H1 (cell line): ENCODE measurements around the gene CRTAC1. TPM values are rescaled to one million over a fixed set of nuclear protein-coding genes. Genes with fewer than 3 reads are reported as not detected.

Experiments
- CTCF ChIA-PET: fragments of 300-600 bp; sonication (Branson Sonifier 250); formaldehyde crosslinking; loops from one replicate; lab custom pipeline; 2021; ENCODE audit not compliant: partially characterized antibody; lab: Charles Lee
- POLR2A ChIA-PET: fragments of 300-600 bp; sonication (Branson Sonifier 250); formaldehyde crosslinking; loops from one replicate; lab custom pipeline; 2021; ENCODE audit warnings: inconsistent platforms; ENCODE audit not compliant: partially characterized antibody; lab: Charles Lee
- DNase-seq, 2 experiments: peaks; one replicate each; pipeline versions ENCODE4 v3.0.0 to v3.0.0-alpha.2; 2010 to 2022; ENCODE audit warnings: low spot score in 2 of 2, low read depth in 1 of 2, mixed read lengths in 1 of 2
- FAIRE-seq: peaks from 2 replicates; lab custom pipeline; 2011; peaks lifted over from hg19 to GRCh38; lab: Jason Lieb, UNC
- H2AFZ ChIP-seq: 2 replicates; pipeline ENCODE4 v1.8.1; 2012; ENCODE audit warnings: low read length, inconsistent platforms
- H2AK5ac ChIP-seq: 2 replicates; pipeline ENCODE4 v1.6.1; 2013; ENCODE audit warnings: low read depth, low read length
- H2BK120ac ChIP-seq: replicated peaks from 2 replicates; pipeline ENCODE3; 2013; ENCODE audit warnings: low read depth, low read length, inconsistent platforms
- H2BK12ac ChIP-seq: 2 replicates; pipeline ENCODE4 v1.6.1; 2013; ENCODE audit warnings: low read depth, low read length
- H2BK15ac ChIP-seq: 2 replicates; pipeline ENCODE4 v1.6.1; 2013; ENCODE audit warnings: low read length
- H2BK20ac ChIP-seq: 2 replicates; pipeline ENCODE4 v1.6.1; 2013; ENCODE audit warnings: low read length
- H2BK5ac ChIP-seq: 2 replicates; pipeline ENCODE4 v1.6.1; 2013; ENCODE audit warnings: low read depth, low read length
- H3K14ac ChIP-seq: 2 replicates; pipeline ENCODE4 v1.6.1; 2013; ENCODE audit warnings: inconsistent platforms; ENCODE audit not compliant: insufficient read length
- H3K18ac ChIP-seq: 2 replicates; pipeline ENCODE4 v1.6.1; 2013; ENCODE audit warnings: low read length; ENCODE audit errors: extremely low read depth
- H3K23ac ChIP-seq: 2 replicates; pipeline ENCODE4 v1.6.1; 2013; ENCODE audit warnings: inconsistent platforms; ENCODE audit not compliant: insufficient read length
- H3K23me2 ChIP-seq: 2 replicates; pipeline ENCODE4 v1.6.1; 2013; ENCODE audit warnings: low read depth, low read length
- H3K27ac ChIP-seq: 2 replicates; pipeline ENCODE4 v1.6.1; 2011; ENCODE audit warnings: low read depth, low read length, inconsistent platforms
- H3K27me3 ChIP-seq, 4 experiments: replicated peaks in 1 of 4; 1 replicate in 1 of 4; 2 replicates in 3 of 4; pipeline versions ENCODE4 v1.6.1 to v1.8.1; 2011 to 2013; ENCODE audit warnings: low read length in 3 of 4, mild to moderate bottlenecking in 3 of 4, inconsistent platforms in 2 of 4, mixed read lengths in 2 of 4, moderate library complexity in 1 of 4; ENCODE audit not compliant: control insufficient read depth in 3 of 4, insufficient read depth in 3 of 4; ENCODE audit errors: extremely low read depth in 1 of 4
- H3K36me3 ChIP-seq, 4 experiments: 2 replicates each; pipeline versions ENCODE4 v1.6.1 to v1.8.1; 2011 to 2013; ENCODE audit warnings: mild to moderate bottlenecking in 4 of 4, low read length in 3 of 4, moderate library complexity in 2 of 4, control low read depth in 1 of 4, inconsistent platforms in 1 of 4; ENCODE audit not compliant: insufficient read depth in 4 of 4, control insufficient read depth in 2 of 4
- H3K4ac ChIP-seq: replicated peaks from 2 replicates; pipeline ENCODE3; 2013; ENCODE audit warnings: low read length, low read depth, mixed read lengths, inconsistent platforms; ENCODE audit not compliant: insufficient read length
- H3K4me1 ChIP-seq, 4 experiments: replicated peaks in 1 of 4; 1 replicate in 1 of 4; 2 replicates in 3 of 4; pipeline versions ENCODE4 v1.6.1 to v1.8.1; 2011 to 2013; ENCODE audit warnings: low read length in 3 of 4, inconsistent platforms in 2 of 4, mixed read lengths in 1 of 4; ENCODE audit not compliant: insufficient read depth in 4 of 4, control insufficient read depth in 3 of 4
- H3K4me2 ChIP-seq, 2 experiments: 2 replicates each; pipeline versions ENCODE4 v1.6.1 to v1.8.1; 2011 to 2013; ENCODE audit warnings: low read depth in 2 of 2, low read length in 2 of 2, control low read depth in 1 of 2, inconsistent platforms in 1 of 2, mild to moderate bottlenecking in 1 of 2; ENCODE audit not compliant: insufficient read depth in 1 of 2
- H3K4me3 ChIP-seq, 4 experiments: fragments of 200-600, 300-600 bp in 1 of 4; sonication (generic), shearing (Covaris generic), sonication (Bioruptor Twin) in 1 of 4; 2 replicates each; pipeline versions ENCODE4 v1.5.1 to v1.8.1; 2011 to 2016; ENCODE audit warnings: low read length in 4 of 4, low read depth in 3 of 4, control low read depth in 2 of 4, inconsistent platforms in 2 of 4, mild to moderate bottlenecking in 2 of 4, mixed read lengths in 1 of 4, moderate library complexity in 1 of 4; ENCODE audit not compliant: insufficient read depth in 2 of 4; ENCODE audit errors: extremely low read depth in 1 of 4
- H3K56ac ChIP-seq: replicated peaks from 2 replicates; pipeline ENCODE3; 2013; ENCODE audit warnings: low read depth, mild to moderate bottlenecking, mixed read lengths, low read length, inconsistent platforms; ENCODE audit not compliant: insufficient read length
- H3K79me1 ChIP-seq: 2 replicates; pipeline ENCODE4 v1.6.1; 2013; ENCODE audit warnings: low read depth, low read length, control low read depth
- H3K79me2 ChIP-seq, 2 experiments: 2 replicates each; pipeline versions ENCODE4 v1.6.1 to v1.8.1; 2012 to 2013; ENCODE audit warnings: low read length in 2 of 2, mild to moderate bottlenecking in 2 of 2, inconsistent platforms in 1 of 2; ENCODE audit not compliant: insufficient read depth in 2 of 2, control insufficient read depth in 1 of 2
- H3K9ac ChIP-seq, 4 experiments: replicated peaks in 1 of 4; 1 replicate in 1 of 4; 2 replicates in 3 of 4; pipeline versions ENCODE4 v1.6.1 to v1.8.1; 2011 to 2013; ENCODE audit warnings: low read depth in 3 of 4, low read length in 3 of 4, control low read depth in 2 of 4, mild to moderate bottlenecking in 2 of 4, moderate library complexity in 2 of 4, inconsistent platforms in 1 of 4; ENCODE audit errors: extremely low read depth in 1 of 4
- H3K9me3 ChIP-seq, 2 experiments: 2 replicates each; pipeline versions ENCODE4 v1.6.1 to v1.8.1; 2012 to 2013; ENCODE audit warnings: mild to moderate bottlenecking in 2 of 2, moderate library complexity in 2 of 2, control low read depth in 1 of 2, inconsistent platforms in 1 of 2, low read depth in 1 of 2, low read length in 1 of 2, mixed read lengths in 1 of 2; ENCODE audit not compliant: insufficient read depth in 2 of 2
- H4K20me1 ChIP-seq, 2 experiments: replicated peaks in 1 of 2; 2 replicates each; pipeline versions ENCODE3 to v1.8.1; 2011 to 2013; ENCODE audit warnings: inconsistent platforms in 2 of 2, low read length in 2 of 2, mild to moderate bottlenecking in 1 of 2; ENCODE audit not compliant: insufficient read depth in 2 of 2, control insufficient read depth in 1 of 2
- H4K5ac ChIP-seq: 2 replicates; pipeline ENCODE4 v1.6.1; 2013; ENCODE audit warnings: low read length, low read depth, mixed read lengths, inconsistent platforms; ENCODE audit not compliant: insufficient read length
- H4K8ac ChIP-seq: 2 replicates; pipeline ENCODE4 v1.8.0; 2013; ENCODE audit warnings: mild to moderate bottlenecking, moderate library complexity, low read length, inconsistent platforms; ENCODE audit not compliant: insufficient read depth; ENCODE audit errors: extremely low read depth
- H4K91ac ChIP-seq: replicated peaks from 2 replicates; pipeline ENCODE3; 2013; ENCODE audit warnings: low read length, mixed read lengths, inconsistent platforms; ENCODE audit not compliant: insufficient read length
- CBX8 ChIP-seq: fragments of 300-800, 300-1000 bp; sonication (generic); IDR thresholded peaks from 2 replicates; pipeline ENCODE4 v1.7.1; 2016; ENCODE audit warnings: low read depth, low read length, borderline replicate concordance
- CEBPB ChIP-seq: IDR thresholded peaks from 2 replicates; pipeline ENCODE4 v1.6.1; 2012; ENCODE audit warnings: low read depth, low read length
- GTF2F1 ChIP-seq: IDR thresholded peaks from 2 replicates; pipeline ENCODE4 v1.6.1; 2012; ENCODE audit warnings: low read depth, low read length, improper control_type of control experiment, borderline replicate concordance
- HDAC6 ChIP-seq: IDR thresholded peaks from one replicate; pipeline ENCODE4 v1.7.1; 2012; ENCODE audit warnings: low read depth, mild to moderate bottlenecking, inconsistent platforms, low read length, moderate library complexity
- KDM5A ChIP-seq: fragments of 200-600 bp; IDR thresholded peaks from 2 replicates; pipeline ENCODE4 v1.7.1; 2012; ENCODE audit warnings: mild to moderate bottlenecking, low read length, inconsistent platforms, mixed read lengths
- NRF1 ChIP-seq: IDR thresholded peaks from 2 replicates; pipeline ENCODE4 v1.6.1; 2011; ENCODE audit warnings: mild to moderate bottlenecking, low read depth, low read length, improper control_type of control experiment
- RAD21 ChIP-seq, 2 experiments: IDR thresholded peaks in 1 of 2; conservative IDR thresholded peaks in 1 of 2; 2 replicates each; pipeline ENCODE4 v1.6.1; 2011; ENCODE audit warnings: low read depth in 2 of 2, low read length in 2 of 2, improper control_type of control experiment in 1 of 2, inconsistent platforms in 1 of 2, mild to moderate bottlenecking in 1 of 2, moderate library complexity in 1 of 2
- RNF2 ChIP-seq: fragments of 200-900, 300-1000 bp; sonication (generic); IDR thresholded peaks from 2 replicates; pipeline ENCODE4 v1.7.1; 2016; ENCODE audit warnings: borderline replicate concordance, low read depth, mild to moderate bottlenecking, antibody characterized with exemption, low read length; ENCODE audit not compliant: poor library complexity, severe bottlenecking; ENCODE audit errors: missing control alignments
- RXRA ChIP-seq: IDR thresholded peaks from 2 replicates; pipeline ENCODE4 v1.6.1; 2011; ENCODE audit warnings: low read depth, mild to moderate bottlenecking, low read length, moderate library complexity; ENCODE audit not compliant: insufficient read depth
- SP2 ChIP-seq: IDR thresholded peaks from 2 replicates; pipeline ENCODE4 v1.6.1; 2012; ENCODE audit warnings: mild to moderate bottlenecking, low read length, inconsistent platforms
- SUZ12 ChIP-seq: fragments of 200-600 bp; sonication (generic); IDR thresholded peaks from 2 replicates; pipeline ENCODE4 v1.6.1; 2012; ENCODE audit warnings: mild to moderate bottlenecking, inconsistent platforms, low read length, moderate library complexity, mixed read lengths
- USF2 ChIP-seq: IDR thresholded peaks from 2 replicates; pipeline ENCODE4 v1.6.1; 2011; ENCODE audit warnings: low read length, improper control_type of control experiment
- WGBS, 2 experiments: shearing (Covaris generic) in 1 of 2; methylation state at CpG; one replicate each; pipeline versions ENCODE4 v1.1.6 to v1.1.7; 2013 to 2015; ENCODE audit warnings: low lambda C conversion rate in 2 of 2, mixed read lengths in 2 of 2, inconsistent platforms in 1 of 2, low coverage in 1 of 2, missing lambda C conversion rate in 1 of 2; ENCODE audit not compliant: insufficient replicate concordance in 2 of 2, insufficient coverage in 1 of 2, insufficient read length in 1 of 2; ENCODE audit errors: extremely low coverage in 1 of 2, missing lambda C conversion rate in 1 of 2; 5-methylcytosine and 5-hydroxymethylcytosine counted together
- polyA plus RNA-seq, 7 experiments: library from polyadenylated mRNA; depleted of rRNA in 3 of 7; stranded (reverse) in 5 of 7; unstranded in 2 of 7; fragments of >200 nt in 5 of 7; fragments of 200-250 nt in 2 of 7; gene quantifications; 1 replicate in 5 of 7; 2 replicates in 1 of 7; 4 replicates in 1 of 7; pipeline versions ENCODE4 v1.2.1 to v1.2.3, GENCODE V29; 2011 to 2013; ENCODE audit warnings: missing spikeins in 2 of 7, mixed read lengths in 2 of 7
- total RNA-seq: library from RNA; stranded (reverse); fragmentation: NEBNext Ultra II Directional; extraction: Animal tissue kit (Norgen Biotek cat#: 25700); gene quantifications from 2 replicates; pipeline ENCODE4 v1.2.1, GENCODE V29; 2021

The CRTAC1 gene
- total and polyA plus RNA-seq, 2 of the 8 experiments (the other 6 are each of a cell fraction or from before 2014, with no cell fraction given): 0.91 to 1.2 TPM

GRCh38 chr10:97844678-97845077 lies 185.7 kb downstream of the CRTAC1 start:
- DNase-seq (no peak), FAIRE-seq (no peak)
- H4K20me1 ChIP-seq: no peaks in the 10 kb centered on the region
- no peak overlapping the region for H2BK12ac ChIP-seq
- no peak overlapping the region for H3K56ac ChIP-seq
- no peak overlapping the region for H4K8ac ChIP-seq
- H3K27ac ChIP-seq: no peak overlapping the region
- POLR2A ChIA-PET: no interaction called here
- H3K27me3 ChIP-seq: peaks cover 0 to 6% (median 5%) of the 10 kb centered on the region in 4 experiments; a peak in 4 of 7 replicates
- CTCF ChIA-PET: interaction anchor here (0.7 kb wide), 1 partner anchor 93 kb away, joined by 3 read pairs; no protein-coding TSS in a partner anchor
- H3K79me2 ChIP-seq: no peaks in the 10 kb centered on the region
- no peak overlapping the region for H2BK15ac ChIP-seq
- H3K4me3 ChIP-seq: no peak overlapping the region
- no peaks in the 10 kb centered on the region for H3K79me1 ChIP-seq
- WGBS, 2 experiments: 79% methylated on average over 3 of the region's 3 CpGs; no CpG with 5 or more reads in 1 of the 2 experiments
- no peak overlapping the region for H2BK120ac ChIP-seq
- H3K18ac ChIP-seq: no peak overlapping the region
- H3K23me2 ChIP-seq: no peaks in the 10 kb centered on the region
- H2BK20ac ChIP-seq: no peak overlapping the region
- TF ChIP-seq USF2 (no peak), SP2 (no peak), NRF1 (no peak), GTF2F1 (no peak), RNF2 (no peak), RAD21 (IDR thresholded peaks at IDR 0.05 in 1 of 2, conservative IDR thresholded peaks at IDR 0.05 in 1 of 2; ENCODE audit: low read depth in 2 of 2, low read length in 2 of 2) (no peak), CEBPB (no peak), RXRA (no peak), KDM5A (no peak), CBX8 (no peak), HDAC6 (no peak), SUZ12 (no peak)
- TF ChIP-seq, all 59 proteins: peak for 0
- Histone ChIP-seq H3K9ac (no peak overlapping the region), H2BK5ac (no peak overlapping the region), H3K14ac (no peak overlapping the region), H2AK5ac (no peak overlapping the region), H3K9me3 (peaks cover 0 to 12% of the 10 kb centered on the region in 2 experiments; a peak in 2 of 4 replicates), H3K4me1 (no peaks in the 10 kb centered on the region; a peak in 1 of 7 replicates), H2AFZ (no peak overlapping the region), H4K5ac (no peak overlapping the region), H3K23ac (no peak overlapping the region), H4K91ac (no peak overlapping the region), H3K4me2 (no peak overlapping the region), H3K4ac (no peak overlapping the region), H3K36me3 (no peaks in the 10 kb centered on the region)
